Parietal lobe (tissue), 2 donors: Measurements from ENCODE around the gene RNLS. TPM values are rescaled to one million over a fixed set of nuclear protein-coding genes. Genes with fewer than 3 reads are reported as not detected.

Experiments used
- small RNA-seq: library from RNA; depleted of rRNA; stranded (forward); fragments of <200 nt; gene quantifications from one replicate; pipeline ENCODE3, GENCODE V24; 2014; ENCODE audit warnings: low replicate concordance
- total RNA-seq: library from RNA; depleted of rRNA; stranded (reverse); fragments of >200 nt; gene quantifications from one replicate; pipeline ENCODE4 v1.2.3, GENCODE V29; 2014

Gene RNLS
- 8.1 TPM for total RNA-seq

DNA sequence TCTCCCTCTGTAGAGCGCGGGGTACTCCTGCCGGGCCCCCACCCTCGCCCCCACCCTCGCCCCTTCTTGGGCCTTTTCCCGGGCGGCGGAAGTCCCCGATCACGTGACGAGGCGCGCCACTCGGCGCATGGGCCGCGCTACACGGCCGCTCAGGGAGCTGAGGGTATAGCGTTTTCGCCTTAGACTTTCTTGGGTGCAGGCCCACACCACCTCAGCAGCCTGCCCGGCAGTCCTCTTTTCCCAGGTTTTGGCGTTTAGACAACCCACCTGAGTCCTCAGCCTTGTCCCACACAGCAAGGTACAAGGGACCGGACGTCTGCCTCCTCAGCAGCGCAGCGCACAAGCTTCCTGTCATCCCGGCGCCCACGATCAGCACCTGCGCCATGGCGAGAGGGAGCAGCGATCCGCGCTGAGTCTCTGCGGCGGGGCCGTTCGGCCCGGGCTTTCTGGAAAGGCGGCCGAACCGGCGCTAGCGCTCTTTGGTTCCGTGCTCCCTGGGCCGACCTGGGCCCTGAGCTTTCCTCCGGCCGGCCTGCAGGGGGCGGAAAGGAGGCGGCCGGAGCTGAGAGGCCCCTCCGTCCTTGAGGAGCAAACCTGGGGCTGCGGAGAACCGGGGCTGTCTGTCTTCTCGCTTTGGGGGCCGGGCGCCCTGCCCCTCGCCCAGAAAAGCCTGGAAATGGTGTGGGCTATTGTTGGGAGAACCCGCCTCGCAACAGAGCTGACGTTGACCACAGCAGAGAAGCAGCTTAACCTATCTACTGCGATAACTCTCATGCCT is at the start of gene RNLS:
RNLS (minus strand) TSS at position 513 of the 778 bp plus-strand sequence.

DNA sequence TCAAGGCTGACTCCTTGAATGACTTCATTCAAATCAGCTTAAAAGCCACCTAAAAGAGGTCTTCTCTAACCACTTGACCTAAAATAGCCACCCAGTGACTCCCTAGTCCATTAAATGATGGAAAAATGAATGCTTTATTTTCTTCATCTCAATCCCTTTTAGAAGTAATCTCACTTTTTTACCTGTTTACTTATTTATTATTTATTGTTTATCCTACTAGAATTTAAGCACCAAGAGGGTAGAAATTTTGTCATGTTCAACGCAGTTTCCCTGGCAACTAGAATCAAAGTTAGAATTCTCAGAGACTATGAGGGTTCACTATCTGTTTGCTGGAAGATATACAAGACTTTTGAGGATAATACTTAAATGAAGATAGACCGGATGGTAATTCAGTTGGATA is 3.3 kb upstream of the RNLS start, which contains the start of gene LIPJ:
LIPJ (plus strand) TSS at position 301 of the 400 bp plus-strand sequence. CDS start 3,926 bp downstream, outside the sequence.

Small RNA genes within 50 kb of the gene (small RNA-seq; reads per million reads assigned to genes)
- gene AL353149.1 = not detected
- not detected for gene RF00019

Other genes starting within 250 kb of the RNLS start
- 3.8 TPM for gene LIPJ, start 3.4 kb upstream of the RNLS start, total RNA-seq
- gene LIPF, start 81.1 kb upstream of the RNLS start, total RNA-seq = not detected
- not detected for gene LIPK, start 122.9 kb upstream of the RNLS start, total RNA-seq
- gene LIPN, start 176.7 kb upstream of the RNLS start, total RNA-seq = not detected
- gene LIPM, start 219.4 kb upstream of the RNLS start, total RNA-seq = not detected